ENCODE measurements around the gene FAM219B.

GRCh38 chr15:74857082-74857655 is 49.5 kb downstream of the FAM219B start:
- no peak for TF ChIP-seq CTCF (IDR thresholded peaks at IDR 0.05; ENCODE audit: low read depth, low read length, missing input control)
- TF ChIP-seq RXRA (IDR thresholded peaks at IDR 0.05), result no peak
- TF ChIP-seq RAD21 (IDR thresholded peaks at IDR 0.05), result no peak

Measured in liver (tissue), 3 donors.